ENCODE data around the gene TCL1A.
"Not testable (repeated sequence)": the region's sequence is repeated elsewhere in the genome, so short reads cannot be mapped to it uniquely, and the experiment has no call there.

Gene TCL1A

GRCh38 chr14:95713596-95714371 lies at the start of gene TCL1A:
TSS of gene TCL1A (minus strand) at chr14:95714125. CDS start at chr14:95714066, 59 bp downstream.
- no peak for DNase-seq

- not testable (repeated sequence) for DNase-seq
Observed at GRCh38 chr14:95763032-95763431, 49.1 kb upstream of the TCL1A start.

GRCh38 chr14:95761436-95761835 lies 47.5 kb upstream of the TCL1A start:
- DNase-seq = no peak

- no peak for DNase-seq
Observed at GRCh38 chr14:95760596-95760995, 46.7 kb upstream of the TCL1A start.

- no peak for DNase-seq
Observed at GRCh38 chr14:95759941-95760340, 46.0 kb upstream of the TCL1A start.

- DNase-seq = no peak
Observed at GRCh38 chr14:95758331-95758730, 44.4 kb upstream of the TCL1A start.

- no peak for DNase-seq
Observed at GRCh38 chr14:95756751-95757150, 42.8 kb upstream of the TCL1A start.

GRCh38 chr14:95756127-95756526 lies 42.2 kb upstream of the TCL1A start:
- no peak for DNase-seq

GRCh38 chr14:95741781-95742180 lies 27.9 kb upstream of the TCL1A start:
- no peak for DNase-seq

- no peak for DNase-seq
Observed at GRCh38 chr14:95741038-95741490, 27.1 kb upstream of the TCL1A start.

GRCh38 chr14:95739356-95739755 lies 25.4 kb upstream of the TCL1A start:
- no peak for DNase-seq

- DNase-seq = no peak
Observed at GRCh38 chr14:95733212-95733611, 19.3 kb upstream of the TCL1A start.

GRCh38 chr14:95730126-95730525 lies 16.2 kb upstream of the TCL1A start:
- DNase-seq = no peak

GRCh38 chr14:95729402-95730028 lies 15.6 kb upstream of the TCL1A start:
- peak; percentile 10 for DNase-seq

- DNase-seq = no peak
Observed at GRCh38 chr14:95727056-95727700, 13.3 kb upstream of the TCL1A start.

GRCh38 chr14:95725685-95726336 lies 11.9 kb upstream of the TCL1A start:
- no peak for DNase-seq

- no peak for DNase-seq
Observed at GRCh38 chr14:95722525-95723190, 8.7 kb upstream of the TCL1A start.

GRCh38 chr14:95712398-95712797 lies 1.5 kb downstream of the TCL1A start:
- no peak for DNase-seq

- no peak for DNase-seq
Observed at GRCh38 chr14:95711476-95712176, 2.3 kb downstream of the TCL1A start.

- no peak for DNase-seq
Observed at GRCh38 chr14:95710106-95710505, 3.8 kb downstream of the TCL1A start.

GRCh38 chr14:95707327-95707726 lies 6.6 kb downstream of the TCL1A start:
- no peak for DNase-seq

GRCh38 chr14:95705518-95705917 lies 8.4 kb downstream of the TCL1A start:
- DNase-seq = no peak

Measured in activated CD4-positive, alpha-beta T cell treated with anti-CD3 and anti-CD28 coated beads, Interleukin-10, Interleukin-2, amounts not matched to agents 100 ng/mL and 50 ng/mL, durations not matched to agents 16 hours and 8 hours (primary cell).